Fibroblast of villous mesenchyme (primary cell): ENCODE data around the gene FURIN. TPM values are rescaled to one million over a fixed set of nuclear protein-coding genes. Genes with fewer than 3 reads are reported as not detected.

ENCODE experiments used
- DNase-seq: peaks from one replicate; pipeline ENCODE4 v3.0.0-alpha.2; 2010; ENCODE audit warnings: low read depth
- H3K4me3 ChIP-seq: 2 replicates; pipeline ENCODE4 v1.5.1; 2011; ENCODE audit warnings: low read depth, mild to moderate bottlenecking, low read length
- small RNA-seq: library from RNA; depleted of rRNA; stranded (forward); fragments of <200 nt; gene quantifications from one replicate; pipeline ENCODE3, GENCODE V24; 2012
- total RNA-seq: library from RNA; depleted of rRNA; stranded (reverse); fragments of >200 nt; gene quantifications from 2 replicates; pipeline ENCODE4 v1.2.3, GENCODE V29; 2012
- TF ChIP-seq, protein P1 (sequence below): IDR thresholded peaks from 2 replicates; pipeline ENCODE4 v1.5.1; 2012; ENCODE audit warnings: low read depth, mild to moderate bottlenecking, low read length; ENCODE audit not compliant: insufficient read depth

Gene FURIN
- total RNA-seq, 1 donor: 38.4 TPM

- TF ChIP-seq, protein P1, sequence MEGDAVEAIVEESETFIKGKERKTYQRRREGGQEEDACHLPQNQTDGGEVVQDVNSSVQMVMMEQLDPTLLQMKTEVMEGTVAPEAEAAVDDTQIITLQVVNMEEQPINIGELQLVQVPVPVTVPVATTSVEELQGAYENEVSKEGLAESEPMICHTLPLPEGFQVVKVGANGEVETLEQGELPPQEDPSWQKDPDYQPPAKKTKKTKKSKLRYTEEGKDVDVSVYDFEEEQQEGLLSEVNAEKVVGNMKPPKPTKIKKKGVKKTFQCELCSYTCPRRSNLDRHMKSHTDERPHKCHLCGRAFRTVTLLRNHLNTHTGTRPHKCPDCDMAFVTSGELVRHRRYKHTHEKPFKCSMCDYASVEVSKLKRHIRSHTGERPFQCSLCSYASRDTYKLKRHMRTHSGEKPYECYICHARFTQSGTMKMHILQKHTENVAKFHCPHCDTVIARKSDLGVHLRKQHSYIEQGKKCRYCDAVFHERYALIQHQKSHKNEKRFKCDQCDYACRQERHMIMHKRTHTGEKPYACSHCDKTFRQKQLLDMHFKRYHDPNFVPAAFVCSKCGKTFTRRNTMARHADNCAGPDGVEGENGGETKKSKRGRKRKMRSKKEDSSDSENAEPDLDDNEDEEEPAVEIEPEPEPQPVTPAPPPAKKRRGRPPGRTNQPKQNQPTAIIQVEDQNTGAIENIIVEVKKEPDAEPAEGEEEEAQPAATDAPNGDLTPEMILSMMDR: no peak
- DNase-seq: no peak
- peak overlapping the region; percentile 85 for H3K4me3 ChIP-seq
Measured at GRCh38 chr15:90932660-90932991, 64.2 kb downstream of the FURIN start.

Small RNA genes within 50 kb of the gene (small RNA-seq; reads per million reads assigned to genes)
- gene RN7SL363P: not detected

Other genes with a start within 250 kb of the FURIN start
- gene BLM, start 151.2 kb upstream of the FURIN start, total RNA-seq: 4.8 and 6.0 TPM in 2 replicates
- gene FES, start 15.9 kb downstream of the FURIN start, total RNA-seq: 17.3 and 26.1 TPM in 2 replicates
- gene MAN2A2, start 34.7 kb downstream of the FURIN start, total RNA-seq: 11.9 and 15.1 TPM in 2 replicates
- gene HDDC3, start 64.0 kb downstream of the FURIN start, total RNA-seq: 9.5 and 10.3 TPM in 2 replicates
- gene UNC45A, start 66.7 kb downstream of the FURIN start, total RNA-seq: 65.1 and 69.1 TPM in 2 replicates
- gene RCCD1, start 86.3 kb downstream of the FURIN start, total RNA-seq: 12.9 and 14.7 TPM in 2 replicates
- gene PRC1, start 125.9 kb downstream of the FURIN start, total RNA-seq: 61.5 and 113 TPM in 2 replicates
- 6.0 and 8.4 TPM in 2 replicates for gene VPS33B, start 154.0 kb downstream of the FURIN start, total RNA-seq
- gene SV2B, start 231.7 kb downstream of the FURIN start, total RNA-seq: not detected in 2 replicates